ENCODE results near the gene ICA1L.
A peak's percentile ranks its signal among the peaks of the same experiment; 100 is the strongest.
"Not testable (repeated sequence)": the region's sequence is repeated elsewhere in the genome, so short reads cannot be mapped to it uniquely, and the experiment has no call there.

Gene ICA1L

GRCh38 chr2:202871300-202872141, at the start of gene ICA1L:
Gene ICA1L (minus strand): TSS chr2:202871766. CDS start chr2:202829009, 42,757 bp downstream.
- peak; percentile 53 for DNase-seq (ENCODE audit: low read depth)
- TF ChIP-seq, protein P1, sequence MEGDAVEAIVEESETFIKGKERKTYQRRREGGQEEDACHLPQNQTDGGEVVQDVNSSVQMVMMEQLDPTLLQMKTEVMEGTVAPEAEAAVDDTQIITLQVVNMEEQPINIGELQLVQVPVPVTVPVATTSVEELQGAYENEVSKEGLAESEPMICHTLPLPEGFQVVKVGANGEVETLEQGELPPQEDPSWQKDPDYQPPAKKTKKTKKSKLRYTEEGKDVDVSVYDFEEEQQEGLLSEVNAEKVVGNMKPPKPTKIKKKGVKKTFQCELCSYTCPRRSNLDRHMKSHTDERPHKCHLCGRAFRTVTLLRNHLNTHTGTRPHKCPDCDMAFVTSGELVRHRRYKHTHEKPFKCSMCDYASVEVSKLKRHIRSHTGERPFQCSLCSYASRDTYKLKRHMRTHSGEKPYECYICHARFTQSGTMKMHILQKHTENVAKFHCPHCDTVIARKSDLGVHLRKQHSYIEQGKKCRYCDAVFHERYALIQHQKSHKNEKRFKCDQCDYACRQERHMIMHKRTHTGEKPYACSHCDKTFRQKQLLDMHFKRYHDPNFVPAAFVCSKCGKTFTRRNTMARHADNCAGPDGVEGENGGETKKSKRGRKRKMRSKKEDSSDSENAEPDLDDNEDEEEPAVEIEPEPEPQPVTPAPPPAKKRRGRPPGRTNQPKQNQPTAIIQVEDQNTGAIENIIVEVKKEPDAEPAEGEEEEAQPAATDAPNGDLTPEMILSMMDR (conservative IDR thresholded peaks at IDR 0.05; ENCODE audit: low read length), result no peak

DNA sequence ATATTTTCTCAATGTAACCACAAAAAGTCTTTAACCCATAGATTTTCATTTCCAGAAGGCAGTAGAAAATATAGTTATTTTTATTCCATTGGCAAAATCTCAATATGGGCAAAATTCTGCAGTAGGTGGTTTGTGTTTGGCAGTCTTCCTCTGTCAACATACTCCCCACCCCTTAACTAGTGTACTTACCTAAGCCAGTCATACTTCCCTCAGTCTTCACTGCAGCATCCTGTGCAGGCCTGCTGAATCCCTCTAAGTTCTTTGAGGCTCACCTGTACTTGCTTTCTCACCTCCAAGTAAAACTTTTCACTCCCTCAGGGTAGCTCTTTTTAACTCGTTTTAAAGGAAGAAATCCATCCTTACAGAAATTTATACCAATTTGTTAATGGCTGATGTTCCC, 47.3 kb upstream of the ICA1L start:
- DNase-seq (ENCODE audit: low read depth), result no peak
- TF ChIP-seq, protein P1 (conservative IDR thresholded peaks at IDR 0.05; ENCODE audit: low read length), result no peak
- H3K4me3 ChIP-seq (ENCODE audit: low read length), result no peak overlapping the region

More at GRCh38 chr2:202871300-202872141, at the start of gene ICA1L:
- peak within 1 kb of the TSS; percentile 81 for H3K4me3 ChIP-seq (ENCODE audit: low read length)

GRCh38 chr2:202912342-202913201, 41.0 kb upstream of the ICA1L start:
- not testable (repeated sequence) for DNase-seq (ENCODE audit: low read depth)
- peak overlapping the region; percentile 99 for H3K4me3 ChIP-seq (ENCODE audit: low read length)

- DNase-seq (ENCODE audit: low read depth), result peak; percentile 91
- TF ChIP-seq, protein P1 (conservative IDR thresholded peaks at IDR 0.05; ENCODE audit: low read length), result no peak
- peak within 1 kb of the TSS; percentile 99 for H3K4me3 ChIP-seq (ENCODE audit: low read length)
Measured at GRCh38 chr2:202911512-202912341, 40.2 kb upstream of the ICA1L start, which contains the start of the genes CARF and WDR12. Gene CARF (plus strand): TSS chr2:202912275. CDS start chr2:202941903, 29,628 bp downstream. Gene WDR12 (minus strand): TSS chr2:202911673. CDS start chr2:202911476, 197 bp downstream.

DNA sequence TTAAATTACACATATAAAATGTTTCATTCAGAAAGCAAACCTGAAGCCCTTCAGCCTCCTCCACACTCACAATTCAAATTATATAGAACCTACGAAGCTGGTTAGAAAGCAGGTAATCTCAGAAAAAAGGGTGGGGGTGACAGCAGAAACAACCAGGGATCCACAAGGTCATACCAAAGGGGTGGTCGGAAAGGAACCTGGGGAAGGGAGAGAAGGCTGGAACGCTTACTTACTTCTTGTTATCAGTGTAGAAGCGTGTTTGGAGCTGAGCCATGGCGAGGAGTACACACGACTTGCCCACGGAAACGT, 39.6 kb upstream of the ICA1L start:
- peak overlapping the region; percentile 99 for H3K4me3 ChIP-seq (ENCODE audit: low read length)
- TF ChIP-seq, protein P1 (conservative IDR thresholded peaks at IDR 0.05; ENCODE audit: low read length), result no peak
- DNase-seq (ENCODE audit: low read depth), result no peak

- TF ChIP-seq, protein P1 (conservative IDR thresholded peaks at IDR 0.05; ENCODE audit: low read length), result no peak
- no peak for DNase-seq (ENCODE audit: low read depth)
- H3K4me3 ChIP-seq (ENCODE audit: low read length), result peak overlapping the region; percentile 99
Measured at GRCh38 chr2:202910698-202911097, 39.1 kb upstream of the ICA1L start.

- peak overlapping the region; percentile 99; the same call in 1 of the 2 replicates for H3K4me3 ChIP-seq (ENCODE audit: low read length)
- not testable (repeated sequence) for DNase-seq (ENCODE audit: low read depth)
Measured at GRCh38 chr2:202910250-202910649, 38.7 kb upstream of the ICA1L start.
